A172 (cell line): ENCODE data around the gene ALG11. TPM values are rescaled to one million over a fixed set of nuclear protein-coding genes. Genes with fewer than 3 reads are reported as not detected.

Experiments
- DNase-seq: peaks from one replicate; pipeline ENCODE4 v3.0.0-alpha.2; 2015; ENCODE audit warnings: low spot score
- total RNA-seq: library from RNA; depleted of rRNA; stranded (reverse); fragments of >200 nt; shearing (Covaris generic); gene quantifications from 2 replicates; pipeline ENCODE4 v1.2.3, GENCODE V29; 2014

Gene ALG11
- total RNA-seq, 1 experiment from 2014 or later = 16.8 TPM

- peak; percentile 14 for DNase-seq
These were observed 14.4 kb upstream of the ALG11 start for GRCh38 chr13:51997641-51998330.

- DNase-seq = no peak
These were observed 13.3 kb upstream of the ALG11 start for GRCh38 chr13:51998723-51999509.

- no peak for DNase-seq
These were observed 12.7 kb upstream of the ALG11 start for GRCh38 chr13:51999510-51999911.

- DNase-seq = no peak
These were observed 12.3 kb upstream of the ALG11 start for GRCh38 chr13:51999921-52000320.

- DNase-seq = peak; percentile 23
These were observed 11.0 kb upstream of the ALG11 start for GRCh38 chr13:52001120-52001731.

GRCh38 chr13:52002361-52002760 lies 9.8 kb upstream of the ALG11 start:
- no peak for DNase-seq

GRCh38 chr13:52003541-52003940 lies 8.7 kb upstream of the ALG11 start:
- DNase-seq = no peak

GRCh38 chr13:52004511-52005170 lies 7.6 kb upstream of the ALG11 start:
- DNase-seq = no peak

GRCh38 chr13:52005841-52006522 lies 6.2 kb upstream of the ALG11 start:
- DNase-seq = no peak

- DNase-seq = no peak
These were observed 5.5 kb upstream of the ALG11 start for GRCh38 chr13:52006523-52007245.

- DNase-seq = no peak
These were observed 2.3 kb upstream of the ALG11 start for GRCh38 chr13:52009946-52010345.

- no peak for DNase-seq
These were observed 1.1 kb upstream of the ALG11 start, which contains the start of gene ATP7B for GRCh38 chr13:52010890-52011631. TSS of gene ATP7B (minus strand) at chr13:52011450. CDS start at chr13:52011337, 113 bp downstream.

- no peak for DNase-seq
These were observed 276 bp downstream of the ALG11 start for GRCh38 chr13:52012512-52012836.

GRCh38 chr13:52016296-52016695 lies 4.1 kb downstream of the ALG11 start:
- DNase-seq = no peak

- no peak for DNase-seq
These were observed 8.0 kb downstream of the ALG11 start for GRCh38 chr13:52020191-52020590.

- no peak for DNase-seq
These were observed 10.2 kb downstream of the ALG11 start for GRCh38 chr13:52022356-52022755.

- DNase-seq = no peak
These were observed 12.3 kb downstream of the ALG11 start, which contains the start of gene UTP14C for GRCh38 chr13:52024481-52024880. TSS of gene UTP14C (plus strand) at chr13:52024691. CDS start at chr13:52028805, 4,114 bp downstream.

GRCh38 chr13:52025475-52026245 lies 13.5 kb downstream of the ALG11 start:
- DNase-seq = no peak

GRCh38 chr13:52026246-52026626 lies 14.0 kb downstream of the ALG11 start:
- no peak for DNase-seq
